Measurements from ENCODE around the gene KIF26B. TPM values are rescaled to one million over a fixed set of nuclear protein-coding genes. Genes with fewer than 3 reads are reported as not detected.

The KIF26B gene
- total RNA-seq, 2 experiments from 2014 or later = not detected

DNA sequence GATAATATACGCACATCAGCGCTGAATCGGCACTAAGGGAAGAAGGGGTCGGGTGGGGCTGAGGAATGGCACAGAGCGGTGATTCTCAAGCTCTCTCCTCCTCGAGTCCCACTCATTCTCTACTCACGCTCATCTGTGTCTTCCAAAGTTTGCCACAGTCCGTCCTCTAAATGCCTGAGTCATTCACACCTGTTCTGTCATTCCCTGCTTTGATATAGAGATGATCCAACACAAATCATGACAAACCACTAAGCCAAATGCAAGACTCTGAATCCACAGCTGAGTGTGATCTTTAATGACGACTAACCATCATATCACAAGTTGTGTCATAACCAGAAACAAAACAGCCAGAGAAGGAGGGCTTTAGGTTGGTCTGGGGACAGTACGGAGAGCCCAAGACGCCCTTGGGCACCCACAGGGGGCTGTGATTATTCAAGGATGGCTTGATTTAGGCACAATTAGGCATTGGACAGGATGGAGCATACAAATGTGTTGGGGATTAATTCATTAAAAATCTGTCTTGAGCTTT is 501.5 kb downstream of the KIF26B start:
- no peaks in the 10 kb centered on the region for H3K9me2 ChIP-seq (ENCODE audit: insufficient read depth, low read length)
- no peaks in the 10 kb centered on the region for H3K36me3 ChIP-seq (ENCODE audit: insufficient read depth, low read length)
- no peaks in the 10 kb centered on the region for H3K4me1 ChIP-seq (ENCODE audit: insufficient read depth, low read length, poor library complexity, severe bottlenecking)
- no TSS peak for BruUV-seq (replicated peaks)
- no peak overlapping the region for H3K4me2 ChIP-seq (ENCODE audit: low read length)
- H3K79me2 ChIP-seq (ENCODE audit: insufficient read depth, low read depth, low read length) = no peaks in the 10 kb centered on the region
- H3K4me3 ChIP-seq (ENCODE audit: low read depth, low read length, poor library complexity, severe bottlenecking) = no peak overlapping the region
- intact Hi-C loops (cut with micrococcal nuclease; ENCODE audit: unreplicated experiment) = no loop called here
- no peaks in the 10 kb centered on the region for H3K9me3 ChIP-seq (ENCODE audit: low read length)
- no peak overlapping the region for H2AFZ ChIP-seq (ENCODE audit: low read length)
- ChIA-PET POLR2A (interaction anchor here (0.8 to 1.1 kb wide), 2 partner anchors 24 to 46 kb away, joined by 3 to 4 read pairs; no protein-coding TSS in a partner anchor), CTCF (ENCODE audit: unreplicated experiment) (no interaction called here)
- no peak for DNase-seq (ENCODE audit: low spot score)
- TF ChIP-seq EZH2phosphoT487 (IDR thresholded peaks at IDR 0.05; ENCODE audit: borderline replicate concordance, low read depth, low read length) = no peak
- TF ChIP-seq, protein P1, sequence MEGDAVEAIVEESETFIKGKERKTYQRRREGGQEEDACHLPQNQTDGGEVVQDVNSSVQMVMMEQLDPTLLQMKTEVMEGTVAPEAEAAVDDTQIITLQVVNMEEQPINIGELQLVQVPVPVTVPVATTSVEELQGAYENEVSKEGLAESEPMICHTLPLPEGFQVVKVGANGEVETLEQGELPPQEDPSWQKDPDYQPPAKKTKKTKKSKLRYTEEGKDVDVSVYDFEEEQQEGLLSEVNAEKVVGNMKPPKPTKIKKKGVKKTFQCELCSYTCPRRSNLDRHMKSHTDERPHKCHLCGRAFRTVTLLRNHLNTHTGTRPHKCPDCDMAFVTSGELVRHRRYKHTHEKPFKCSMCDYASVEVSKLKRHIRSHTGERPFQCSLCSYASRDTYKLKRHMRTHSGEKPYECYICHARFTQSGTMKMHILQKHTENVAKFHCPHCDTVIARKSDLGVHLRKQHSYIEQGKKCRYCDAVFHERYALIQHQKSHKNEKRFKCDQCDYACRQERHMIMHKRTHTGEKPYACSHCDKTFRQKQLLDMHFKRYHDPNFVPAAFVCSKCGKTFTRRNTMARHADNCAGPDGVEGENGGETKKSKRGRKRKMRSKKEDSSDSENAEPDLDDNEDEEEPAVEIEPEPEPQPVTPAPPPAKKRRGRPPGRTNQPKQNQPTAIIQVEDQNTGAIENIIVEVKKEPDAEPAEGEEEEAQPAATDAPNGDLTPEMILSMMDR (conservative IDR thresholded peaks at IDR 0.05; ENCODE audit: low read length) = no peak
- no peaks in the 10 kb centered on the region for H4K20me1 ChIP-seq (ENCODE audit: insufficient read depth, low read length)
- no peak overlapping the region for H3K27ac ChIP-seq (ENCODE audit: low read depth, low read length, poor library complexity, severe bottlenecking)

DNA sequence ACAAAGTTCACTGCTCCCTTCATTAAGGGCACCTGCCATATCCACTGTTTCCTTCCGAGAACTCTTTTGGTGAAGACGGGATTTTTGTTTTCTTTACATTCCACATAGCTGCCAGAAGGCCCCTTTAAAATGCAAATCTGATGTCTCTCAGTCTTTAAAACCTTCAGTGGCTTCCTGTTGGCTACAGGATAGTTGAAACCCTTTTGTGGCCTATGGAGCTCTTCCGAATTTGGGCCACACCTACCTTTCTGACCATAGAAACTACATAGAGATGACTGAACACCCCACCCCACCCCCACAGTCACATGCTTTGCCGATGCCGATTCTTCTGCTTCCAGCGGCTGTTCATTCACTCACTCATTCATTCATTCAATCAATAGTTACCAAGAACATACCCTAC is 502.6 kb downstream of the KIF26B start:
- ChIA-PET CTCF (ENCODE audit: unreplicated experiment) (no interaction called here), POLR2A (interaction anchor here (0.6 to 0.8 kb wide), 4 partner anchors 11 to 998 kb away, joined by 3 read pairs; no protein-coding TSS in a partner anchor)
- intact Hi-C loops (cut with micrococcal nuclease; ENCODE audit: unreplicated experiment) = no loop called here
- no peaks in the 10 kb centered on the region for H3K36me3 ChIP-seq (ENCODE audit: insufficient read depth, low read length)
- no peaks in the 10 kb centered on the region for H3K9me3 ChIP-seq (ENCODE audit: low read length)
- H3K9me2 ChIP-seq (ENCODE audit: insufficient read depth, low read length) = no peaks in the 10 kb centered on the region
- TF ChIP-seq, protein P1 (conservative IDR thresholded peaks at IDR 0.05; ENCODE audit: low read length) = no peak
- no peak for TF ChIP-seq EZH2phosphoT487 (IDR thresholded peaks at IDR 0.05; ENCODE audit: borderline replicate concordance, low read depth, low read length)
- no peaks in the 10 kb centered on the region for H3K79me2 ChIP-seq (ENCODE audit: insufficient read depth, low read depth, low read length)
- H3K4me3 ChIP-seq (ENCODE audit: low read depth, low read length, poor library complexity, severe bottlenecking) = no peak overlapping the region
- no peak overlapping the region for H3K4me2 ChIP-seq (ENCODE audit: low read length)
- H3K4me1 ChIP-seq (ENCODE audit: insufficient read depth, low read length, poor library complexity, severe bottlenecking) = no peaks in the 10 kb centered on the region
- no peaks in the 10 kb centered on the region for H4K20me1 ChIP-seq (ENCODE audit: insufficient read depth, low read length)
- DNase-seq (ENCODE audit: low spot score) = no peak
- H2AFZ ChIP-seq (ENCODE audit: low read length) = no peak overlapping the region
- H3K27ac ChIP-seq (ENCODE audit: low read depth, low read length, poor library complexity, severe bottlenecking) = no peak overlapping the region
- BruUV-seq (replicated peaks) = no TSS peak

DNA sequence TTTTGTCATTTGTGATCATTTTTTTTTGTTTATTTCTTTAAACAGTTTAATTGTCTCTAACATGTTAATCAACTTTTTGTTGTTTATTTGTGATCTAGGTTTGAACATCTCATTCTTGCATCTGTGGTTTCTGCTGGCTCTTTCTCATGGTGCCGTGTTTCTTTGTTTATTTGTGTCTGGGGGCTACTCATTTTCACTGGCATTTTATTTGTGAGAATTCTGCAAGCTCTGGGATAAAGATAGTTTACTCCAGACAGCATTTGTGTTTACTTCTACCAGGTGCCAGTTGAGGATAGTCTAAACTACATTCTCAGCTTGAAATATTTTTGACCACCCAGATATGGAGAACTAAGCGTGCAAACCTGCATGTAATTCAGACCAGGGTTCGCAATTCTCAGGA is 508.6 kb downstream of the KIF26B start:
- Histone ChIP-seq H4K20me1 (ENCODE audit: insufficient read depth, low read length) (no peaks in the 10 kb centered on the region), H3K9me2 (ENCODE audit: insufficient read depth, low read length) (no peaks in the 10 kb centered on the region), H3K4me3 (ENCODE audit: low read depth, low read length, poor library complexity, severe bottlenecking) (no peak overlapping the region), H3K36me3 (ENCODE audit: insufficient read depth, low read length) (no peaks in the 10 kb centered on the region), H3K79me2 (ENCODE audit: insufficient read depth, low read depth, low read length) (no peaks in the 10 kb centered on the region), H3K9me3 (ENCODE audit: low read length) (no peaks in the 10 kb centered on the region), H3K4me1 (ENCODE audit: insufficient read depth, low read length, poor library complexity, severe bottlenecking) (no peaks in the 10 kb centered on the region), H3K27ac (ENCODE audit: low read depth, low read length, poor library complexity, severe bottlenecking) (no peak overlapping the region), H2AFZ (ENCODE audit: low read length) (no peak overlapping the region), H3K4me2 (ENCODE audit: low read length) (no peak overlapping the region)
- POLR2A ChIA-PET = interaction anchor here (0.7 kb wide), 1 partner anchor 705 kb away, joined by 6 read pairs; no protein-coding TSS in a partner anchor
- no TSS peak for BruUV-seq (replicated peaks)
- intact Hi-C loops (cut with micrococcal nuclease; ENCODE audit: unreplicated experiment) = no loop called here
- no peak for DNase-seq (ENCODE audit: low spot score)
- no peak for TF ChIP-seq EZH2phosphoT487 (IDR thresholded peaks at IDR 0.05; ENCODE audit: borderline replicate concordance, low read depth, low read length)
- TF ChIP-seq, protein P1 (conservative IDR thresholded peaks at IDR 0.05; ENCODE audit: low read length) = no peak
- CTCF ChIA-PET (ENCODE audit: unreplicated experiment) = no interaction called here

Measured in OCI-LY7 (cell line).